HG03039 (cell line): ENCODE results near the gene ITPKB.

ENCODE experiments used
- ATAC-seq: cut with Tn5 transposase; IDR thresholded peaks from one replicate; pipeline ENCODE4 v1.9.1; 2021; ENCODE audit warnings: mild to moderate bottlenecking, moderate library complexity; ENCODE audit not compliant: unreplicated experiment

ITPKB gene

GRCh38 chr1:226653311-226653921, 85.7 kb downstream of the ITPKB start:
- ATAC-seq, result peak; percentile 58

DNA sequence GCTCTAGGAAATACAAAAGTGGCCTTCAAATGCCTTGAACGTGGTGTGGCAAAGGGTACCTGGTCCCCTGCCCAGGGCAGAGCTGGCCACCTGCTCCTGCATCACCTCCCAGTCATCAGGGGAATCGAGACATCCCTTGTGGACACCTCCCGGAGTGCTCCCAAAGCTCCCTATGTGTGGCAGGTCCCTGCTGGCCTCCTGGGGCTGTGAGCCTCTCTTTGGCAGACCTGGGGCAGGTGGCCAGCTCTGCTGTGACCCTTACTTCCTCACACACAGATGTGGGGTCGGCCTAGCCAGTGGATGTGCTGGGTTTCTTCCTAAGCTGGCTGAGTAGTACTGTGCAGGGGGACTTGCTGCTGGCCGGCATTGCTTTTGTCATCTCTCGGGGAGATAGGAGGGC, 86.5 kb downstream of the ITPKB start:
- ATAC-seq, result no peak

- ATAC-seq, result no peak
Measured at GRCh38 chr1:226651732-226652105, 87.4 kb downstream of the ITPKB start.

DNA sequence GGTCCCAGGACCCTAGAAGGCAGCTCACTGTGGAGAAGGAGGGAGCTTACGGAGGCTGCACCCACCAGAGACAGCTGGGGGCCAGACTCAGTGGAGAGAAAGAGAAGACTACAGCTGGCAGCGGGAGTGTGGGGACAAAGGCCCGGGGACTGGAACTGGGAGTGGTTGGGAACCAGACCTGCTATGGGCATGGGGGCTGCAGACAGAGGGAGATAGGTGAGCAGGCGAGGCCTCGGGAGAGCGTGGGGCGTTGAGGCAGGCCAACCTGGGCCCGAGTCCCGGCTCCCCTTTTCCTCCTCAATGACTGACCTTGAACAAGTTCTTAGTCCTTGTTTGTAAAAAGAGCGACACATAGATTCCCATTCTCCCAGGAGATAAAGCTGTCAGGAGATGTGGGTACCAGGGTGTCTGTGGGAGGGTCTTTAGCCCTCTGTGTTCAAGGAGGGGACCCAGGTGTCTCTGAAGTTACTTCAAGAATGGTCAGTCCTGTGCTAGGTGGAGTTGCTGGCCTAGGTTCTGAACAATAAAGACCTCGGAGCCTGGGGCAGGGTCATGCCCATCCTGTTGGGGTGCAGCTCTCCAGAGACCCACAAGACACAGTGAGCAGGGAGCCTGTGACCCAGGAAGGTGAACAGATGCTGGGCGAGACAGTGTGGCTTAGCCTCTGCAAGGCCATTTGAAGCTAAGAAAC, 87.9 kb downstream of the ITPKB start:
- no peak for ATAC-seq

GRCh38 chr1:226650236-226650841, 88.7 kb downstream of the ITPKB start:
- ATAC-seq, result no peak

DNA sequence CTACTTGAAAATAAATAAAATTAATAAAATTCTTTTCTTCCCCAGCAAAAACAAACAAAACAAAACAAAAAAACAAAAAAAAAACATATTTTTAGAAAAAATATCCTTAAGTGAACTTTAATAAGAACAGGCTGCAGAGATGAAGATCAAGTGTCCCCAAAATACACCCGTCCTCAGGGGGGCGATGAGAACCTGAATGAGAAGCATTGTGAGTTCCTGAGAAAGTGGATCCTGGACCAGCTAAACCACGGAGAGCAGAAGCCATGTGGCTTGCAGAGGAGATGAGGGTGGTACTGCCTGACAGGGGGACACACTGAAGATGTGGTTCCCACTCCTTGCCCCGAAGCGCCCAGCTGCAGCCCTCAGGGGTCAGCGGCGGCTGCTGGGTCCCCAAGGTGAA, 89.3 kb downstream of the ITPKB start:
- ATAC-seq, result no peak

- ATAC-seq, result no peak
Measured at GRCh38 chr1:226649244-226649643, 89.8 kb downstream of the ITPKB start.

DNA sequence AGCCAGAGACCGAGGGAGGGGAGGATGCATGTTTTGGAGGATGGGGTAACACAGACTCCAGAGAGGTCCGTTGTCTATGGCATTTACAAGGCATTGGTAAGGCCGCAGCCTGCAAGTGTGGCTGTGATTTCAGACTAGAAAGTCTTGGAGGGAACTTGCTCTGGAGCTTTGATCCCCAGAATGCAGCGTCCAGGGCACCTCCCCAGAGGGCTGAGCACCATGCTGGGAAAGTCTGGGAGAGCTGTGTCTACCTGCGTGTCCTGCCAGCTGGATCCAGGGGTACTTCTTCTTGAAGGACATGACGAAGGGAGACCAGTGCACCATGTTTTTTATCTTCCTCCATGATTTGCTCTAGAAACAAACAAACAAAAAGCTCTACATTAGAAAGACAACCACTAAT, 90.7 kb downstream of the ITPKB start:
- no peak for ATAC-seq

DNA sequence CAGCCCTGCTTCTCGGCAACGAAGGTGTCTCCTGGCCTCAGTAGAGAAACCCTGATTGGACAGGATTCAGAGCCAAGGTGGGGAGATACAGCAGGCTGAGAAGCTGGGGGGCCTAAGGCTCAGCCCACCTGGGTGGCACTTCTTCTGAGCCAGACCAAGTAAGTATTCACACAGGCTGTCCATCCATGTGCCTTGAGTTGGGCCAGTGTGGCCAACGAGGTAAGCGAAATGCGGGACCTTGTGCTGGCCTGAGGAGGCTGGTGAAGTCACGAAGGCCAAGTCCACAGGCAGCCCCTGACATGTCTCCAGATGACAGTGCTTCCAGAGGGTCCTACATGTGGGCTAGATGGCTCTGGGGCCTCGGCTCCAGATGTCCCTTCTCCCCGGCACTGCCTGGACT, 91.4 kb downstream of the ITPKB start:
- ATAC-seq, result no peak

GRCh38 chr1:226646870-226647449, 92.1 kb downstream of the ITPKB start:
- ATAC-seq, result no peak

DNA sequence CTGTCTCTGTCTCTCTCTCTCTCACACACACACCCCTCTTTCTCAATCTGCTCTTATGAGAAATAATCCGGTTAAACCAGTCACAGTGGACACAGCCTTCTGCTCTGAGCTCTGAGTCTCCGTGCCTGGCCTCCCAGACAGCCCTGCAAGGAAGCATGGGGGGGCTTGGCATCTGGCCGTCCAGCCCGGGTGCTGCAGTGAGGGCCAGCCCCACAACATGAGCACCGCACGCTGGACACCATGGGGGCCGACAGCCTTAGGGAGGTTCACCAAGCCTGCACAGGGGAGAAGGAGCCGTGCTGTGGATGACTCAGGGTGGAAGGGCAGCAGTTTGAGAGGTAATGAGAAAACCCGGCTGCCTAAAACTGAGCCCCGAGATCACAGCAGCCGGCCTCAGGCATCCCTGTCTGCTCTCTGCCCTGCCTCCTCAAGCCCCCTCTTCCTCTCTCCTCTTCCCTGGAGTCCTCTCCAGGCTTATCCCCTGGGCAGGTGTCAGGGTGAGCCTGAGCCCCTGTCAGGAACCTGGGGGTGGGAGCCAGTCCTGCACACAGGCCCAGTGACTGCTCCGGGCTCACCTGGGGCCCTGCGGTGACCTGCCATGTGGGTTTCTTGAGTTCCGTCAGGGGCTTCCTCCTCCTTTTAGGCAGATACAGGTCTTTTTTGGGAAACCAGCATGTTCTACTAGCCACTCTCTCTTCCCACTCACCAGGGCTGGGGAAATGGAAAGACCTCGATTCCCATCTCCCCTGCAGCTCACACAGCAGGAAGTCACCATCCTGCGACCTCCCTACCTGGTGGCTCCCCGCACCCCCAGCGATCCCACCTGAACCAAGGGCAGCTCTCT, 92.8 kb downstream of the ITPKB start:
- no peak for ATAC-seq

- no peak for ATAC-seq
Measured at GRCh38 chr1:226645279-226645976, 93.7 kb downstream of the ITPKB start.

- no peak for ATAC-seq
Measured at GRCh38 chr1:226644541-226645176, 94.4 kb downstream of the ITPKB start.

GRCh38 chr1:226643611-226644540, 95.2 kb downstream of the ITPKB start:
- ATAC-seq, result no peak

- ATAC-seq, result peak; percentile 76
Measured at GRCh38 chr1:226643177-226643576, 95.9 kb downstream of the ITPKB start.

- no peak for ATAC-seq
Measured at GRCh38 chr1:226642421-226642820, 96.7 kb downstream of the ITPKB start.

- no peak for ATAC-seq
Measured at GRCh38 chr1:226641671-226642231, 97.3 kb downstream of the ITPKB start.

GRCh38 chr1:226640321-226641136, 98.6 kb downstream of the ITPKB start:
- ATAC-seq, result no peak
